GM12878 (cell line): ENCODE measurements around the gene SNCAIP.

Experiments
- BRCA1 ChIP-seq: IDR thresholded peaks from 2 replicates; pipeline ENCODE4 v1.6.1; 2011; ENCODE audit warnings: low read depth, low read length, improper control_type of control experiment
- EGR1 ChIP-seq, 2 experiments: IDR thresholded peaks; 1 replicate in 1 of 2; 2 replicates in 1 of 2; pipeline ENCODE4 v1.6.1; 2011 to 2012; ENCODE audit warnings: low read depth in 2 of 2, low read length in 2 of 2, borderline replicate concordance in 1 of 2, mild to moderate bottlenecking in 1 of 2, moderate library complexity in 1 of 2
- ESRRA ChIP-seq: IDR thresholded peaks from 2 replicates; pipeline ENCODE4 v1.6.1; 2012; ENCODE audit warnings: mild to moderate bottlenecking, low read length, improper control_type of control experiment
- MYC ChIP-seq: IDR thresholded peaks from 2 replicates; pipeline ENCODE4 v1.6.1; 2011; ENCODE audit warnings: mild to moderate bottlenecking, low read length, moderate library complexity, inconsistent platforms; ENCODE audit not compliant: insufficient read depth, insufficient replicate concordance, insufficient read length, severe bottlenecking
- NBN ChIP-seq: fragments of 450-650 bp; IDR thresholded peaks from 2 replicates; pipeline ENCODE4 v1.6.1; 2016
- NR2C2 ChIP-seq: IDR thresholded peaks from 2 replicates; pipeline ENCODE4 v1.6.1; 2011; ENCODE audit warnings: borderline replicate concordance, low read depth; ENCODE audit not compliant: control insufficient read depth, insufficient read length
- NRF1 ChIP-seq: conservative IDR thresholded peaks from 2 replicates; pipeline ENCODE4 v1.6.1; 2011; ENCODE audit warnings: mild to moderate bottlenecking, low read depth, low read length, improper control_type of control experiment
- PKNOX1 ChIP-seq: fragments of 450-650 bp; IDR thresholded peaks from 2 replicates; pipeline ENCODE4 v1.6.1; 2016; ENCODE audit warnings: mild to moderate bottlenecking
- POLR2A ChIP-seq: IDR thresholded peaks from 2 replicates; pipeline ENCODE4 v1.6.1; 2011; ENCODE audit warnings: low read depth, mild to moderate bottlenecking, low read length
- POU2F2 ChIP-seq: IDR thresholded peaks from 3 replicates; pipeline ENCODE4 v1.6.1; 2011; ENCODE audit warnings: low read depth, mild to moderate bottlenecking, low read length, borderline replicate concordance
- RBBP5 ChIP-seq: fragments of 200-600 bp; sonication (generic); conservative IDR thresholded peaks from 2 replicates; pipeline ENCODE4 v1.6.1; 2016
- SMAD1 ChIP-seq: fragments of 450-650 bp; IDR thresholded peaks from 2 replicates; pipeline ENCODE4 v1.6.1; 2018; ENCODE audit warnings: mild to moderate bottlenecking, low read depth; ENCODE audit not compliant: partially characterized antibody
- TBL1XR1 ChIP-seq: IDR thresholded peaks from 2 replicates; pipeline ENCODE4 v1.6.1; 2012; ENCODE audit warnings: low read depth, low read length, improper control_type of control experiment
- WRNIP1 ChIP-seq: IDR thresholded peaks from 2 replicates; pipeline ENCODE4 v1.6.1; 2011; ENCODE audit warnings: low read depth, low read length, improper control_type of control experiment, borderline replicate concordance

- TF ChIP-seq WRNIP1 (no peak), NBN (no peak), EGR1 (IDR thresholded peaks at IDR 0.05; ENCODE audit: borderline replicate concordance in 1 of 2, low read depth in 2 of 2, low read length in 2 of 2) (no peak), NR2C2 (no peak), NRF1 (no peak), SMAD1 (no peak), POLR2A (no peak), RBBP5 (no peak), PKNOX1 (no peak), POU2F2 (no peak), ESRRA (no peak), MYC (no peak), TBL1XR1 (no peak), BRCA1 (no peak)
Measured at GRCh38 chr5:122315521-122315920, 3.5 kb downstream of the SNCAIP start.
